Breast epithelium (tissue), 3 donors: ENCODE data around the gene ADD2.

Experiments
- CTCF ChIP-seq, 3 donors: fragments of 450-650 bp; IDR thresholded peaks; one replicate each; pipeline ENCODE4 v1.5.1; 2016 to 2017; ENCODE audit warnings: antibody characterized with exemption in 3 of 3, mild to moderate bottlenecking in 3 of 3, moderate library complexity in 3 of 3
- POLR2AphosphoS5 ChIP-seq, 3 donors: sonication (generic); formaldehyde crosslinking; IDR thresholded peaks; one replicate each; pipeline ENCODE4 v1.6.1; 2017; ENCODE audit warnings: antibody characterized with exemption in 3 of 3

DNA sequence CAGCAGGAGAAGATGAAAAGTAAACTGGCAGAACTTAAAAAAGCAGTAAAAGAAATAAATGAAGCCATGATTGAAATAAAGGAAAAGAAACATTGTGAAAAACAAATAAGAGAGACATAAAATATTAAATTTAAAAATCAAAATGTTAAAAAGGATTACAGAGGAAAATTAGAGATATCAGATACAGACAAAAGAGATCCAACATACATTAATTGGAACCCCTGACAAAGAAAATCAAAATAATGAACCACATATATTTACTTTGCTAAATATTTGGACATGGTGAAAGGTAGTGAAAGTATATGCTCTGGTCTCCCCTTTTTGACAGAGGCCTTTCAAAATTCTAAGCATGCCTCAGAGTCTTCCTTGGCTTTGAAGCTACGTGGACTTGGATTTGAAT lies 134.5 kb downstream of the ADD2 start:
- TF ChIP-seq POLR2AphosphoS5 (IDR thresholded peaks at IDR 0.05) (no peak), CTCF (IDR thresholded peaks at IDR 0.05) (no peak)
